SK-N-MC (cell line): ENCODE measurements around the gene CAMK4.
"Not testable (repeated sequence)": the region's sequence is repeated elsewhere in the genome, so short reads cannot be mapped to it uniquely, and the experiment has no call there.

Experiments used
- DNase-seq: peaks from one replicate; pipeline ENCODE4 v3.0.0-alpha.2; 2011; ENCODE audit warnings: low read depth, low spot score
- H3K27ac ChIP-seq: fragments of 200-600 bp; sonication (generic); 2 replicates; pipeline ENCODE4 v1.5.1; 2016; ENCODE audit warnings: mixed run types
- H3K36me3 ChIP-seq: fragments of 200-600 bp; sonication (generic); 2 replicates; pipeline ENCODE4 v1.6.1; 2017; ENCODE audit warnings: antibody characterized with exemption, low read length, mixed read lengths; ENCODE audit not compliant: insufficient read depth
- H3K4me3 ChIP-seq: fragments of 200-600 bp; sonication (generic); 2 replicates; pipeline ENCODE4 v1.5.1; 2016
- H3K9ac ChIP-seq: fragments of 200-600 bp; sonication (generic); 2 replicates; pipeline ENCODE4 v1.8.0; 2017; ENCODE audit warnings: mixed run types, mixed read lengths; ENCODE audit not compliant: insufficient read length
- H3K9me3 ChIP-seq: fragments of 200-600 bp; sonication (generic); 2 replicates; pipeline ENCODE4 v1.6.1; 2017; ENCODE audit warnings: low read depth, mild to moderate bottlenecking, antibody characterized with exemption, low read length, moderate library complexity, mixed read lengths
- EZH2 ChIP-seq: fragments of 200-600 bp; sonication (generic); IDR thresholded peaks from one replicate; pipeline ENCODE4 v1.6.1; 2017; ENCODE audit warnings: antibody characterized with exemption
- FOXP2 ChIP-seq: optimal IDR thresholded peaks from 2 replicates; pipeline ENCODE3; 2011; ENCODE audit warnings: mild to moderate bottlenecking, moderate library complexity; ENCODE audit not compliant: insufficient read depth; ENCODE audit errors: extremely low read length, control extremely low read depth
- POLR2AphosphoS5 ChIP-seq: IDR thresholded peaks from 2 replicates; pipeline ENCODE4 v1.6.1; 2012; ENCODE audit warnings: mild to moderate bottlenecking, low read depth, low read length, borderline replicate concordance

The CAMK4 gene

GRCh38 chr5:111404270-111404769 is 180.1 kb downstream of the CAMK4 start:
- Histone ChIP-seq H3K9me3 (no peaks in the 10 kb centered on the region), H3K27ac (no peak overlapping the region), H3K36me3 (no peaks in the 10 kb centered on the region), H3K9ac (no peak overlapping the region), H3K4me3 (no peak overlapping the region)
- TF ChIP-seq FOXP2 (no peak), POLR2AphosphoS5 (no peak), EZH2 (no peak)
- no peak for DNase-seq

- H3K9ac ChIP-seq, result no peak overlapping the region
- no peak for TF ChIP-seq POLR2AphosphoS5
- TF ChIP-seq FOXP2, result no peak
- no peak for TF ChIP-seq EZH2
- H3K9me3 ChIP-seq, result no peaks in the 10 kb centered on the region
- no peak for DNase-seq
- no peak overlapping the region for H3K27ac ChIP-seq
- no peaks in the 10 kb centered on the region for H3K36me3 ChIP-seq
- no peak overlapping the region for H3K4me3 ChIP-seq
Observed at GRCh38 chr5:111407562-111407961, 183.4 kb downstream of the CAMK4 start.

DNA sequence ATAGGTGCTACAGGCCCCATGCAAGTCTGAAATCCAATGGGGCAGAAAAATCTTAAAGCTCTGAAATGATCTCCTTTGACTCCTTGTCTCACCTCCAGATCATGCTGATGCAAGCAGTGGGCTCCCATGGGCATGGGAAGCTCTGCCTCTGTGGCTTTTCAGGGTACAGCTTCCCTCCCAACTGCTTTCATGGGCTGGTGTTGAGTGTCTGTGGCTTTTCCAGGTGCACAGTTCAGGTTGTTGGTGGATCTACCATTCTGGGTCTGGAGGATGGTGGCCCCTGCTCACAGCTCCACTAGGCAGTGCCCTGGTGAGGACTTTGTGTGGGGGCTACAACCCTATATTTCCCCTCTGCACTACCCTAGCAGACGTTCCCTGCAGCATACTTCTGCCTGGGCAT is 184.6 kb downstream of the CAMK4 start:
- no peaks in the 10 kb centered on the region for H3K9me3 ChIP-seq
- H3K9ac ChIP-seq, result no peak overlapping the region
- no peak overlapping the region for H3K4me3 ChIP-seq
- no peak overlapping the region for H3K27ac ChIP-seq
- TF ChIP-seq FOXP2 (no peak), POLR2AphosphoS5 (no peak), EZH2 (no peak)
- no peaks in the 10 kb centered on the region for H3K36me3 ChIP-seq
- no peak for DNase-seq

DNA sequence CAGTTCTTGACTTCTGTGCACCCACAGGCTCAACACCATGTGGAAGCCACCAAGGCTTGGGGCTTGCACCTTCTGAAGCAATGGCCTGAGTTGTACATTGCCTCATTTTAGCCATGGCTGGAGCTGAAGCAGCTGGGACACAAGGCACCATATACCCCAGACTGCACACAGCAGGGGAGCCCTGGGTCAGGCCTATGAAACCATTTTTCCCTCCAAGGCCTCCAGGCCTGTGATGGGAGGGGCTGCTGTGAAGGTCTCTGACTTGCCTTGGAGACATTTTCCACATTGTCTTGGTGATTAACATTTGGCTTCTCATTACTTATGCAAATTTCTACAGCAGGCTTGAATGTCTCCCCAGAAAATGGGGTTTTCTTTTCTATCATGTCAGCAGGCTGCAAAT is 185.1 kb downstream of the CAMK4 start:
- H3K4me3 ChIP-seq, DNase-seq, H3K9me3 ChIP-seq, H3K36me3 ChIP-seq, H3K27ac ChIP-seq, H3K9ac ChIP-seq: not testable (repeated sequence)

DNA sequence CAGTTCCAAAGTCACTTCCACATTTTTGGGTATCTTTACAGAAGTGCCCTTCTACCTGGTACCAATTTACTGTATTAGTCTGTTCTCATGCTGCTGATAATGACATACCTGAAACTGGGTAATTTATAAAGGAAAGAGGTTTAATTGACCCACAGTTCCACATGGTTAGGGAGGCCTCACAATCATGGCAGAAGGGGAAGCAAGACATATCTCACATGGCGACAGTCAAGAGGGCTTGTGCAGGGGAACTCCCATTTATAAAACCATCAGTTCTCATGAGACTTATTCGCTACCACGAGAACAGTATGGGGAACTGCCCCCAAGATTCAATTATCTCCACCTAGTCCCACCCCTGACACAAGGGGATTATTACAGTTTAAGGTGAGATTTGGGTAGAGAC is 185.9 kb downstream of the CAMK4 start:
- H3K4me3 ChIP-seq, H3K9ac ChIP-seq, H3K36me3 ChIP-seq, H3K27ac ChIP-seq, H3K9me3 ChIP-seq, DNase-seq: not testable (repeated sequence)

DNA sequence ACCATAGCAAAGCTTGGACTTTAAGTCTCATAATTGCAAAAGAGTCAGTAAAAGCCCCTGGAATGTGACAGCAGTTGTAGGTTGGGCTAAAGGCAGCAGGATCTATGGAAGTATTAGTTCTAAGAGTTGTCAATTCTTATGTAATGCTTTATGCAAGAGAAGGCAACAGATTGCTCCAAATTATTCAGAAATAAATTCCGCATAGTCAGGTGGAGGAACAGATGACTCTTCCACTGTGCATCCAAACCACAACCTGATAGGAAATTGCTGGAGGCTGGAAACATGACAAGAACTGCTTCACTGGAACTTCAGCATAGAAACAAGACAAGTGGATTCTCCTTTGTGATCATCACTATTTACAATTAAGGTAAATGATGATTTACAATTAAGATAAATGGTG is 187.1 kb downstream of the CAMK4 start:
- DNase-seq, result no peak

GRCh38 chr5:111412593-111412992 is 188.4 kb downstream of the CAMK4 start:
- no peaks in the 10 kb centered on the region for H3K36me3 ChIP-seq
- H3K9ac ChIP-seq, result no peak overlapping the region
- DNase-seq, result no peak
- no peak for TF ChIP-seq POLR2AphosphoS5
- TF ChIP-seq EZH2, result no peak
- TF ChIP-seq FOXP2, result no peak
- H3K9me3 ChIP-seq, result no peaks in the 10 kb centered on the region
- no peak overlapping the region for H3K4me3 ChIP-seq
- H3K27ac ChIP-seq, result no peak overlapping the region

More for the DNA sequence above, 187.1 kb downstream of the CAMK4 start:
- no peak overlapping the region for H3K27ac ChIP-seq
- no peak overlapping the region for H3K4me3 ChIP-seq
- H3K9ac ChIP-seq, result no peak overlapping the region
- H3K9me3 ChIP-seq, result no peaks in the 10 kb centered on the region
- TF ChIP-seq FOXP2 (no peak), POLR2AphosphoS5 (no peak), EZH2 (no peak)
- H3K36me3 ChIP-seq, result no peaks in the 10 kb centered on the region

DNA sequence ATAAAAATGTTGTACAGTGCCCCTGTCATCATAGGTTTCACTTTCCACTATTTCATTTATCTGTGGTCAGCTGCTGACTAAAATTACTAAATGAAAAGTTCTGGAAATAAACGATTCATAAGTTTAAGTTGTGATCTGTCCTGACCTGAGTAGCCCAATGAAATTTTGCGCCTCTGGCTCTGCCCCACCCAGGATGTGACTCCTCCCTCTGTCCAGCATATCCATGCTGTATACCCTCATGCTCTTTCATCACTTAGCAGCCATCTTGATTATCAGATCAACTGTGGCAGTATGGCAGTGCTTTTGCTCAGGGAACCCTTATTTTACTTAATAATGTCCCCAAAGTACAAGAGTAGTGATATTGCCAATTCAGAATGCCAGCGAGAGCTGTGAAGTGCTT is 190.9 kb downstream of the CAMK4 start:
- Histone ChIP-seq H3K4me3 (no peak overlapping the region), H3K36me3 (no peaks in the 10 kb centered on the region), H3K9me3 (no peaks in the 10 kb centered on the region), H3K27ac (no peak overlapping the region), H3K9ac (no peak overlapping the region)
- TF ChIP-seq EZH2 (no peak), POLR2AphosphoS5 (no peak), FOXP2 (no peak)
- no peak for DNase-seq

DNA sequence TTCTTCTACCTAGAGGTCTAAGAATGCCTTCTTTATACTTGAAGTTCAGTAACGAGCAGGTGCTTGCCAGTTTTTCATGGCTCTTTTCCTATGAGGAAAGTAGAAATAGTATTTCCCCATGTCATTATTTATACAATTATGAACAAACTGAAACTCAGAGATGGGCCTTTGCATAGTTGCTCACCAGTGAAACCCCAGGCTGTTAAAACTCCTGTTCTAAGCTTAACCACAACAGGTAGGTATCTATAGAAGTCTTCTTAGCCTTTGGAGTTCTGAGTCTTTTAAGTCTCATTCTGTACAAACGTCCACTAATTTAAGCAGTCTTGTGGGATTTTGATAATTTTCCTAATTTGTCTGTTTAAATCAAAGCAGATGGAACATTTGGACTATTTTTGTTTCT is 198.1 kb downstream of the CAMK4 start:
- DNase-seq, result no peak
- Histone ChIP-seq H3K27ac (no peak overlapping the region), H3K36me3 (no peaks in the 10 kb centered on the region), H3K9me3 (no peaks in the 10 kb centered on the region), H3K9ac (no peak overlapping the region), H3K4me3 (no peak overlapping the region)
- TF ChIP-seq EZH2, result no peak
- TF ChIP-seq POLR2AphosphoS5, result no peak
- no peak for TF ChIP-seq FOXP2
